Prostate gland (tissue), 2 donors: ENCODE measurements around the gene ADAD2. TPM values are rescaled to one million over a fixed set of nuclear protein-coding genes. Genes with fewer than 3 reads are reported as not detected.

ENCODE experiments used
- DNase-seq: peaks from one replicate; pipeline ENCODE4 v3.0.0-alpha.2; 2019; ENCODE audit warnings: low spot score
- H3K27ac ChIP-seq, 2 donors: fragments of 200-600 bp; sonication (generic); 2 replicates each; pipeline ENCODE4 v1.5.1; 2017 to 2019
- H3K27me3 ChIP-seq: fragments of 200-600 bp; sonication (generic); replicated peaks from 2 replicates; pipeline ENCODE4 v1.5.1; 2019; ENCODE audit not compliant: insufficient read depth
- H3K36me3 ChIP-seq, 2 donors: fragments of 200-600 bp; sonication (generic); 1 replicate in 1 of 2; 2 replicates in 1 of 2; pipeline versions ENCODE4 v1.5.1 to v1.8.1; 2017 to 2019
- H3K4me1 ChIP-seq: fragments of 200-600 bp; sonication (generic); replicated peaks from 2 replicates; pipeline ENCODE4 v1.5.1; 2019
- H3K4me3 ChIP-seq, 2 donors: fragments of 200-600 bp; sonication (generic); 2 replicates each; pipeline ENCODE4 v1.5.1; 2017 to 2019
- H3K9me3 ChIP-seq: fragments of 200-600 bp; sonication (generic); 2 replicates; pipeline ENCODE4 v1.5.1; 2017
- CTCF ChIP-seq, 4 experiments: fragments of 200-600 bp in 2 of 4; fragments of 450-650 bp in 2 of 4; sonication (generic) in 2 of 4; IDR thresholded peaks; 1 replicate in 3 of 4; 2 replicates in 1 of 4; pipeline ENCODE4 v1.5.1; 2016 to 2019; ENCODE audit warnings: antibody characterized with exemption in 4 of 4, mild to moderate bottlenecking in 2 of 4, moderate library complexity in 2 of 4
- POLR2A ChIP-seq: fragments of 450-650 bp; IDR thresholded peaks from one replicate; pipeline ENCODE4 v1.6.1; 2016; ENCODE audit warnings: antibody characterized with exemption, mild to moderate bottlenecking
- POLR2AphosphoS5 ChIP-seq: sonication (generic); formaldehyde crosslinking; IDR thresholded peaks from one replicate; pipeline ENCODE4 v1.6.1; 2017; ENCODE audit warnings: antibody characterized with exemption
- WGBS: methylation state at CpG from one replicate; pipeline ENCODE4 v1.1.5; 2018; 5-methylcytosine and 5-hydroxymethylcytosine counted together
- intact Hi-C: fragments of 100-400 bp; cut with DNase I; formaldehyde crosslinking; loops from one replicate; pipeline ENCODE4 v1.14.2; 2022
- total RNA-seq, 2 donors: library from RNA; depleted of rRNA; stranded (reverse); fragments of >200 nt; gene quantifications; one replicate each; pipeline ENCODE4 v1.1.0, GENCODE V29; 2016

The ADAD2 gene
- total RNA-seq, 2 donors from 2014 or later, result 0.91 to 47.7 TPM

GRCh38 chr16:84205976-84206691 lies 15.2 kb downstream of the ADAD2 start:
- Histone ChIP-seq H3K27ac (no peak overlapping the region), H3K4me3 (no peak overlapping the region), H3K4me1 (no peaks in the 10 kb centered on the region), H3K36me3 (no peaks in the 10 kb centered on the region), H3K27me3 (no peaks in the 10 kb centered on the region), H3K9me3 (no peaks in the 10 kb centered on the region)
- intact Hi-C loops, result no loop called here
- DNase-seq, result no peak
- no peak for TF ChIP-seq POLR2AphosphoS5
- no peak for TF ChIP-seq POLR2A
- no peak for TF ChIP-seq CTCF (IDR thresholded peaks at IDR 0.05)
- 86% methylated on average over 18 of the region's 18 CpGs for WGBS

- Histone ChIP-seq H3K27me3 (no peaks in the 10 kb centered on the region), H3K9me3 (no peaks in the 10 kb centered on the region), H3K36me3 (no peaks in the 10 kb centered on the region), H3K4me3 (no peak overlapping the region), H3K4me1 (no peaks in the 10 kb centered on the region), H3K27ac (no peak overlapping the region)
- no peak for DNase-seq
- WGBS, result 68% methylated on average over 6 of the region's 6 CpGs
- intact Hi-C loops, result no loop called here
- TF ChIP-seq CTCF (IDR thresholded peaks at IDR 0.05) (no peak), POLR2AphosphoS5 (no peak), POLR2A (no peak)
These were observed 16.3 kb downstream of the ADAD2 start for GRCh38 chr16:84207251-84207650.

GRCh38 chr16:84207879-84208278 lies 16.9 kb downstream of the ADAD2 start:
- H3K9me3 ChIP-seq, result no peaks in the 10 kb centered on the region
- 72% methylated on average over 8 of the region's 8 CpGs for WGBS
- no peaks in the 10 kb centered on the region for H3K27me3 ChIP-seq
- H3K27ac ChIP-seq, result no peak overlapping the region
- intact Hi-C loops, result no loop called here
- no peak overlapping the region for H3K4me3 ChIP-seq
- no peak for DNase-seq
- no peaks in the 10 kb centered on the region for H3K36me3 ChIP-seq
- no peak for TF ChIP-seq POLR2A
- TF ChIP-seq POLR2AphosphoS5, result no peak
- no peak for TF ChIP-seq CTCF (IDR thresholded peaks at IDR 0.05)
- H3K4me1 ChIP-seq, result no peaks in the 10 kb centered on the region

- H3K27me3 ChIP-seq, result no peaks in the 10 kb centered on the region
- H3K4me3 ChIP-seq, result no peak overlapping the region
- no peak for TF ChIP-seq CTCF (IDR thresholded peaks at IDR 0.05)
- TF ChIP-seq POLR2AphosphoS5, result no peak
- TF ChIP-seq POLR2A, result no peak
- no peak for DNase-seq
- H3K36me3 ChIP-seq, result no peaks in the 10 kb centered on the region
- intact Hi-C loops, result no loop called here
- 89% methylated on average over 2 of the region's 2 CpGs for WGBS
- no peak overlapping the region for H3K27ac ChIP-seq
- no peaks in the 10 kb centered on the region for H3K4me1 ChIP-seq
- no peaks in the 10 kb centered on the region for H3K9me3 ChIP-seq
These were observed 19.0 kb downstream of the ADAD2 start for GRCh38 chr16:84209989-84210388.

- H3K9me3 ChIP-seq, result no peaks in the 10 kb centered on the region
- no peaks in the 10 kb centered on the region for H3K36me3 ChIP-seq
- H3K27ac ChIP-seq, result no peak overlapping the region
- no peak overlapping the region for H3K4me3 ChIP-seq
- intact Hi-C loops, result no loop called here
- H3K4me1 ChIP-seq, result no peaks in the 10 kb centered on the region
- 35% methylated on average over 4 of the region's 4 CpGs for WGBS
- TF ChIP-seq POLR2AphosphoS5 (no peak), CTCF (IDR thresholded peaks at IDR 0.05) (no peak), POLR2A (no peak)
- H3K27me3 ChIP-seq, result no peaks in the 10 kb centered on the region
- no peak for DNase-seq
These were observed 21.2 kb downstream of the ADAD2 start for GRCh38 chr16:84212154-84212553.
